GM19463 (cell line): Measurements from ENCODE around the gene SORT1.
"Not testable (repeated sequence)": the region's sequence is repeated elsewhere in the genome, so short reads cannot be mapped to it uniquely, and the experiment has no call there.

Experiments
- ATAC-seq: cut with Tn5 transposase; IDR thresholded peaks from one replicate; pipeline ENCODE4 v1.9.1; 2021; ENCODE audit warnings: mild to moderate bottlenecking, moderate library complexity; ENCODE audit not compliant: unreplicated experiment

Gene SORT1

GRCh38 chr1:109397581-109398342 is at the start of gene SORT1:
Gene SORT1 (minus strand): TSS chr1:109397918. CDS start chr1:109397892, 26 bp downstream.
- peak; percentile 86 for ATAC-seq

- ATAC-seq, result not testable (repeated sequence)
Observed at GRCh38 chr1:109445949-109446695, 48.4 kb upstream of the SORT1 start.

DNA sequence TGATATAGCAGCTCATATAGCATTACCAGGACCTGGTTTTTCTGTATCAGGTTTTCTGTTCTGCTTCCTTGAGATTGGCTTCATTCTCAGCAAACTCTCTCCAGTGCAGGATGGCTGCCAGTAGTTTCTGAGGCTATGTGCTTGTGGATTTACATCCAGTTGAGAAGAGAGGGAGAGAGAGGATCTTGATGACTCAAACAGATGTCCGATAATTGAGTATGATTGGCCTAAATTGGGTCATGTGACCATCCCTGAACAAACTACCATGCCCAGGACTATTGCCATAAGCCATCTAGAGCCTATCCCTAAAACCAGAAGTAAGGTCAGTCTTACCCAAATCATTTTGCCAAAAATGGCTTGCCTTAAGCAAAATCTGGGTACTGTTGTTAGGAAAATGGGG is 46.6 kb upstream of the SORT1 start:
- no peak for ATAC-seq

GRCh38 chr1:109443476-109443875 is 45.8 kb upstream of the SORT1 start:
- no peak for ATAC-seq

- ATAC-seq, result no peak
Observed at GRCh38 chr1:109441069-109441468, 43.4 kb upstream of the SORT1 start.

- ATAC-seq, result no peak
Observed at GRCh38 chr1:109438798-109439297, 41.1 kb upstream of the SORT1 start.

- ATAC-seq, result no peak
Observed at GRCh38 chr1:109434484-109434883, 36.8 kb upstream of the SORT1 start.

GRCh38 chr1:109433322-109433721 is 35.6 kb upstream of the SORT1 start:
- ATAC-seq, result no peak

GRCh38 chr1:109432336-109432735 is 34.6 kb upstream of the SORT1 start:
- ATAC-seq, result no peak

GRCh38 chr1:109427171-109427467 is 29.4 kb upstream of the SORT1 start:
- no peak for ATAC-seq

GRCh38 chr1:109426281-109427170 is 28.8 kb upstream of the SORT1 start, which contains the start of gene PSMA5:
Gene PSMA5 (minus strand): TSS chr1:109426448. CDS start chr1:109426330, 118 bp downstream.
- peak; percentile 96 for ATAC-seq

GRCh38 chr1:109425391-109426280 is 27.9 kb upstream of the SORT1 start:
- peak; percentile 20 for ATAC-seq

DNA sequence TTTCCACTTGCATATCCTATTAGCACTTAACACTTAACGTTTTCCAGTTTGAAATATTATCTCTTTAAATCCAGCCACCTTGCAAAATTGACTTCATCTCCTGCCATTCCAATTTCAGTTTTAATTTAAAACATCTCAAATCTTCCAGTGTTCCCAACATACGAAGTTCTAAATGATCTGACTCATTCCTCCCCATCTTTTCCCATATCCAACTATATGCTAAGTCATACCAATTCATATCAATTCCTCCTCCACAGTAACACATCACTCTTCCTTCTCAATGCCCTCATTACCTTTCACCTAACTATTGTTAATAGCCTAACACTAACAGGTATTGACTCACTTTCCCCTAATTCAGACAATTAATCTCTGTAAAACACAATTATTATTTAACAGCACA is 25.8 kb upstream of the SORT1 start:
- no peak for ATAC-seq

DNA sequence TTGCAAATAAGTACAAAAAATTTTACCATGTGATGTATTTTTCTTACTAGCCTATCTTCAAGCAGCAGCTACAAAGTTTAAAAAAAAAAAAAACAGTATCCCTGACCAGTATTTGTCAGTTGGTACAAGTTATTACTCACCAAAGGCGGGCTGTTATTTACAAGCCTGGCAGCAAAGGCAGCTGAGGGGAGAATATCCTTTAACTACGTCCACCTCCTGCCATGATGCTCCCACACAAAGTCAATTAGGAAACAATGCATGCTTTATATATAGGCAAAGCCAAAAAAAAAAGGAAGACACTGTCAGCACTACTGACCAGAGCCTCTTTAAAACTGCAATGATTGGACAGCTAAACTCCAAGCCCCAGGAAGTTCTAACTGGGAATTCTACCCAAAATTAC is 14.8 kb upstream of the SORT1 start:
- no peak for ATAC-seq

- no peak for ATAC-seq
Observed at GRCh38 chr1:109404838-109405237, 7.1 kb upstream of the SORT1 start.

- no peak for ATAC-seq
Observed at GRCh38 chr1:109402025-109402424, 4.3 kb upstream of the SORT1 start.

GRCh38 chr1:109400035-109400655 is 2.4 kb upstream of the SORT1 start:
- no peak for ATAC-seq

DNA sequence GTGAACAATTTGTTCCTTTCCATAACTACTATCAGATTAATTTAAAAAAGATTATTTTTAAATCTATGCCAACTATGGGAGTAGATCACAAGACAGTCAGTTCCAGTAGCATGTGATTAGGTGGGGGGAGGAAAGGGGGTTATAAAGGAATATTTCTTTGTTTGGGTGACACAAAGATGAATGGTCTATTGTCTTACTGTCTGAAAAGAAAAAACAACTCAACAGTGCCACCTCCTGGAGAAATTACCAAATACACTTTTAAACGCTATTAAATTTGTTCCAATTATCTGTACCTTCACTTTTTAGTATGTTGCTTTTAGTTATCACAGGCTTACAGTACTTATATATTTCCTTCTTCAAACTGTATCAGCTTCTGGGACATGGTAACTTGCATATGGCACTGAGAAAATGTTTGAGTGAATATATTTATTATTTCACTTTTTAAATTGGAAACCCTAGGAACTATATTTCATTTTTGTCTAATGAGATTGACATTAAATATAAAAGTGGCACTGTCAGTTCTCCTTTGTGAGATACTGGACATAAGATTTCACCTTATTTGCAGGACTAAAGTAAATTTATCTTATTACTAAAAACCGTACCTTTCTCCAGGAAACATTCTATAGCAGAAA is 1.7 kb upstream of the SORT1 start:
- ATAC-seq, result no peak
